HG02970 (cell line): ENCODE results near the gene ADGRG3.
"Not testable (repeated sequence)": the region's sequence is repeated elsewhere in the genome, so short reads cannot be mapped to it uniquely, and the experiment has no call there.

Source experiments
- ATAC-seq: cut with Tn5 transposase; IDR thresholded peaks from one replicate; pipeline ENCODE4 v1.9.1; 2021; ENCODE audit warnings: mild to moderate bottlenecking, moderate library complexity, moderate number of reproducible peaks; ENCODE audit not compliant: unreplicated experiment, low FRiP score

The ADGRG3 gene

DNA sequence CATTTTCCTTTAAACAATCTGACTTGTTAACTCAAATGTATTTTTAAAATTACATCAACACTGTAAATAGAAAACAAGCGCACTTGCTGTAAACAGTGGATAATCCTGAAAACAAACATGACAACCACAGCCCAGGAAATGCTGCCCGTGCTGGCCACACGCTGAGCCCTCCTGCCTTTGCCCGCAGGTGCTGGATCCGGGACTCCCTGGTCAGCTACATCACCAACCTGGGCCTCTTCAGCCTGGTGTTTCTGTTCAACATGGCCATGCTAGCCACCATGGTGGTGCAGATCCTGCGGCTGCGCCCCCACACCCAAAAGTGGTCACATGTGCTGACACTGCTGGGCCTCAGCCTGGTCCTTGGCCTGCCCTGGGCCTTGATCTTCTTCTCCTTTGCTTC, 6.6 kb upstream of the ADGRG3 start:
- no peak for ATAC-seq

GRCh38 chr16:57661936-57662906, 5.9 kb upstream of the ADGRG3 start:
- no peak for ATAC-seq

GRCh38 chr16:57663436-57663835, 4.7 kb upstream of the ADGRG3 start:
- ATAC-seq = no peak

- ATAC-seq = no peak
Measured at GRCh38 chr16:57663917-57664661, 4.0 kb upstream of the ADGRG3 start.

- ATAC-seq = no peak
Measured at GRCh38 chr16:57664662-57665025, 3.5 kb upstream of the ADGRG3 start.

GRCh38 chr16:57665541-57665940, 2.6 kb upstream of the ADGRG3 start:
- no peak for ATAC-seq

GRCh38 chr16:57666353-57667047, 1.6 kb upstream of the ADGRG3 start:
- no peak for ATAC-seq

- no peak for ATAC-seq
Measured at GRCh38 chr16:57667048-57667525, 1.0 kb upstream of the ADGRG3 start.

DNA sequence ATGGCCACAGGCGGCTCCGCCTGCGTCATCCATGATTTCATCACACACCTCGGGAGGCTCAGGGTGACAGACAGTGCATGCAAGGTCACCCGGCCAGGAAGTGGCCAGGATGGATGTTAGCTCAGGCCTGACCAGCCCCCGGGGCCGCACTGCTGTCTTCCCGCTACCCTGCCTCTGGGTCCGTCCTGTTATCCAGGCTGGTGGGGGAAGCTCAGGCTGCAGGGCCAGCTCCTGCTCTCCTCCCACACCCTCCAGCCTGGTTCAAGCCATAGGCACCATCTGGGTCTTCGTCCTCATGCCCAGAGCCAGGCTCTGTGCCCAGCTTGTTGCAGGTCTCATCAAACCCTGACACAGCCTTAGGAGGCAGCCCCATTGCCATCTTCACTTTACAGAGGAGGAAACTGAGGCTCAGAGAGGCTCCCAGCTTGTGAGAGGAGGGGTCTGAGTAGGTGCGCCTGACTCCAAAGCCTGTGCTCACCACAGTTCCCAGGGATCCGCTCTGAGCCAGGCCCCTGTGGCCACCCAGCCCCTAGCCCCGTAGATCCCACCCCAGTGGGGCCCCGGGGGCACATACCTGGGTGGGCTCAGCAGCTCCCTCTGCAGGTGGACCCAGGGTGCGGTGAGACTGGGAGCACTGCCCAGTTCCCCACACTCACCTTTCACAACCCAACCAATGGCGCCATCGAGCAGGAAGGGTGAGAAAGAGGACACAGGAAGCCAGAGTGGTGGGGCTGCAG, 412 bp upstream of the ADGRG3 start:
- no peak for ATAC-seq

GRCh38 chr16:57668630-57669475, 747 bp downstream of the ADGRG3 start:
- no peak for ATAC-seq

- no peak for ATAC-seq
Measured at GRCh38 chr16:57669476-57670162, 1.5 kb downstream of the ADGRG3 start.

DNA sequence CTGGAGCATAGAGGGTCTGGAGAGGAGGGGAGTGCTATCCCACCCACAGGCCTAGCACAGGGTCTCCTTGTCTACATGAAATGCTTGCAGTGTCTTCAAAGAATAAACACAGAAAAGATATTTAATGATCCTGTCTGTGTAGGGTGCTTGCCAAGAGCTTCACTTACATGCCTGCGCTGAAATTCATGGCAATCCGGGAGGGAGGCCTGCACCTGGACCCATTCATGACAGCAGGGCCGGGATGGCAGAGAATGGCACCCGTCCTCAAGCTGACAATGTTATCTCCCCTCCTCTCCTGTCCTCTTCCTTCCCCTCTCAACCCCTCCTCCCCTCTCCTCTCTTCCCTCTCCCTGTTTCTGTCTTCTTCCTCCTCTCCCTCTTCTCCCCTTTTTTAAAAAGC, 2.1 kb downstream of the ADGRG3 start:
- ATAC-seq = no peak

- not testable (repeated sequence) for ATAC-seq
Measured at GRCh38 chr16:57671451-57671850, 3.3 kb downstream of the ADGRG3 start.

DNA sequence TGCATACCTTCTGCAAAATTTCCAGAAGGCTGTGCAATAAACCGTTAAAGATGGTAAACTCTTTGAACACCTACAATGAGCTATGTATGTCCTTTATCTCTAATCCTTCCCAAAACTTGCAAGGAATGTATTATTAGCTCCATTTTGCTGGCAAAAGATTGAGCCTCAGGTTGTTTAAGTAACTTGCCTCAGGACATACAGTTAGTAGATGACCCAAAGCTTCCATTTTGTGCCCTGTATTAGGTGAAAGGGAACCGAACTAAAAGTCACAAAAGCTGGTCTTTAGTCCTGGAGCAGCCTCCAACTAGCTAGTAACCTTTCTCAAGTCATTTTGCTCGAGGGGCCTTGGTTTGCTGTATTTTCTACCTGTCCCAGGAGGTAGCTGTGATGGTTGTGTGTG, 4.3 kb downstream of the ADGRG3 start:
- ATAC-seq = no peak

- no peak for ATAC-seq
Measured at GRCh38 chr16:57672824-57673223, 4.7 kb downstream of the ADGRG3 start.

GRCh38 chr16:57675741-57676551, 7.8 kb downstream of the ADGRG3 start:
- no peak for ATAC-seq

DNA sequence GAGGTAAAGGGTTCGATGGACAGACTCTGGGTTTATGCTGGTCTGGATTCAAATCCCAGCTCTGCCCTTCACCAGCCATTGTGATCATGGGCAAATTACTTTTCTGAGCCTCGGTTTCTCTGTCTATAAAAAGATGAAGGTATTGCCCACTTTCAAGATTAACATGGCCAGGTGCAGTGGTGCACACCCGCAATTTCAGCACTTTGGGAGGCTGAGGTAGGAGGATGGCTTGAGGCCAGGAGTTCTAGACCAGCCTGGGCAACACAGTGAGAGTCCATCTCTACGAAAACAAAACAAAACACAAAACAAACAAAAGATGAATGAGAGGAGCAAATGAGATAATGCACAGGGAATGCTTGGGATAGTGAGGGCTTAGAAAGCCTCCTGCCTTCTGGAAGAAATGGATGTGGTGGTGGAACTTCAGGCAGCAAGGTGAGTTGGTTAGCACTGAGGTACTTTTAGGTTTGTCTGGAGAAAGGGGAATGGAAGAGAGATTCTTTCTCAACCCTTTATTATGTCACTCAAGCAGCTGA, 8.5 kb downstream of the ADGRG3 start:
- no peak for ATAC-seq
